Frontal cortex (tissue), 4 donors: ENCODE results near the gene CEP295NL. TPM values are rescaled to one million over a fixed set of nuclear protein-coding genes. Genes with fewer than 3 reads are reported as not detected.
"Not testable (repeated sequence)": the region's sequence is repeated elsewhere in the genome, so short reads cannot be mapped to it uniquely, and the experiment has no call there.

ENCODE experiments used
- DNase-seq, 2 donors: peaks; one replicate each; pipeline ENCODE4 v3.0.0; 2012; ENCODE audit warnings: low spot score in 2 of 2
- FAIRE-seq: peaks from 2 replicates; lab custom pipeline; 2012; peaks lifted over from hg19 to GRCh38; lab: Jason Lieb, UNC
- total RNA-seq: library from RNA; depleted of rRNA; stranded (reverse); fragments of >200 nt; gene quantifications from one replicate; pipeline ENCODE4 v1.2.3, GENCODE V29; 2014
- donor health status: control.
- donor health status: control.
- donor health status: control.

The CEP295NL gene
- total RNA-seq, 1 donor from 2014 or later, result 1.2 TPM

DNA sequence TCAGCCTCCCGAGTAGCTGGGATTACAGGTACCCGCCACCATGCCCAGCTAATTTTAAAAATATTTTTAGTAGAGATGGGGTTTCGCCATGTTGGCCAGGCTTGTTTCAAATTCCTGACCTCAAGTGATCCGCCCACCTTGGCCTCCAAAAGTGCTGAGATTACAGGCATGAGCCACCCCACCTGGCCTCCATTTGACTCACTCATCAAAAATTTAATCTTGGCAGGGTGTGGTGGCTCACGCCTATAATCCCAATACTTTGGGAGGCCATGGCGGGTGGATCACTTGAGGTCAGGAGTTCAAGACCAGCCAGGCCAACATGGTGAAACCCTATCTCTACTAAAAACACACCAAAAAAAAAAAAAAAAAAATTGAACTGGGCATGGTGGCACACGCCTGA is 8.5 kb upstream of the CEP295NL start:
- FAIRE-seq, result not testable (repeated sequence)

GRCh38 chr17:78910497-78911284 is 7.7 kb upstream of the CEP295NL start:
- no peak for FAIRE-seq
- no peak for DNase-seq

More for the DNA sequence above, 8.5 kb upstream of the CEP295NL start:
- DNase-seq, result not testable (repeated sequence)

GRCh38 chr17:78908426-78908825 is 5.4 kb upstream of the CEP295NL start:
- DNase-seq (no peak), FAIRE-seq (no peak)

DNA sequence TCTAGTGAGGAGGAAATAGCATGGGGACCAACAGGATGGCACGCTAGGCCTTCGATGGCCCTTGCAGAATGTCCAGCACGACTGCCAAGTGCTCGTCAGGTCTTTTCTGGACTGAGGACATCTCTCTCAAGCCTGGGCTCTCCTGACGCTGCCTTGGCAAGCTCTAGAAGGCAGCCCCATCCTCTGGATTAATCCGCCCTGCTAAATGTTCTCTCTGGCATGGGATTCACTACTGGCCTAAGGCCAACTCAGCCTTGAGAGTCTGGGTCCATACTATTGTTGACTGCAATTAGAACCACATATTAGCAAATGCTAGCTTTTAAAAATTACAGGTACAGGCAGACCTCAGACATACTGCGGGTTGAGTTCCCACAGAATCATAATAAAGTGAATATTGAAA is 2.5 kb upstream of the CEP295NL start:
- no peak for FAIRE-seq
- no peak for DNase-seq

GRCh38 chr17:78905116-78905515 is 2.1 kb upstream of the CEP295NL start:
- DNase-seq (no peak), FAIRE-seq (no peak)

- no peak for DNase-seq
- no peak for FAIRE-seq
Observed at GRCh38 chr17:78904371-78904770, 1.4 kb upstream of the CEP295NL start.

- not testable (repeated sequence) for FAIRE-seq
Observed at GRCh38 chr17:78902231-78902630, 770 bp downstream of the CEP295NL start.

DNA sequence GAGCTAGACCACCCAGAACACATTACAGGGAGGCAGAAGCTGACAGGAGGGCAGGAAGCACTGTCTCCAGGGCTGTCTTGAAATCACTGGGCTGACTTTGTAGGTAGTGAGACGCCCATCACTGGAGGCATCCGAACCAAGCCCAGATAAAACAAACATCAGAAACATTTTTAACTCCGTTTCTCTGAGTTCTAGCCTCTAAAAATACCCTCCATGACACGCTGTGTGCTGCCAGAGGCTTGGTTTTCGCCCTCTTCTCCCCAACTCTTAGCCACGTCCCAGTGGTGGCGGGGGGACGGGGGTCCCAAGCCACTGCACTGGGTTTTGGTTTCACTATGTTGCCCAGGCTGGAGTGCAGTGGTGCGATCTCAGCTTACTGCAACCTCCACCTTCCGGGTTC is 1.2 kb downstream of the CEP295NL start:
- no peak for FAIRE-seq
- no peak for DNase-seq

More at GRCh38 chr17:78902231-78902630, 770 bp downstream of the CEP295NL start:
- not testable (repeated sequence) for DNase-seq

GRCh38 chr17:78900816-78901215 is 2.2 kb downstream of the CEP295NL start:
- DNase-seq (no peak), FAIRE-seq (no peak)

- FAIRE-seq (no peak), DNase-seq (peak in 1 of 2 donors; percentile 64)
Observed at GRCh38 chr17:78899361-78900260, 3.4 kb downstream of the CEP295NL start.

GRCh38 chr17:78898947-78899346 is 4.1 kb downstream of the CEP295NL start:
- FAIRE-seq (no peak), DNase-seq (no peak)

DNA sequence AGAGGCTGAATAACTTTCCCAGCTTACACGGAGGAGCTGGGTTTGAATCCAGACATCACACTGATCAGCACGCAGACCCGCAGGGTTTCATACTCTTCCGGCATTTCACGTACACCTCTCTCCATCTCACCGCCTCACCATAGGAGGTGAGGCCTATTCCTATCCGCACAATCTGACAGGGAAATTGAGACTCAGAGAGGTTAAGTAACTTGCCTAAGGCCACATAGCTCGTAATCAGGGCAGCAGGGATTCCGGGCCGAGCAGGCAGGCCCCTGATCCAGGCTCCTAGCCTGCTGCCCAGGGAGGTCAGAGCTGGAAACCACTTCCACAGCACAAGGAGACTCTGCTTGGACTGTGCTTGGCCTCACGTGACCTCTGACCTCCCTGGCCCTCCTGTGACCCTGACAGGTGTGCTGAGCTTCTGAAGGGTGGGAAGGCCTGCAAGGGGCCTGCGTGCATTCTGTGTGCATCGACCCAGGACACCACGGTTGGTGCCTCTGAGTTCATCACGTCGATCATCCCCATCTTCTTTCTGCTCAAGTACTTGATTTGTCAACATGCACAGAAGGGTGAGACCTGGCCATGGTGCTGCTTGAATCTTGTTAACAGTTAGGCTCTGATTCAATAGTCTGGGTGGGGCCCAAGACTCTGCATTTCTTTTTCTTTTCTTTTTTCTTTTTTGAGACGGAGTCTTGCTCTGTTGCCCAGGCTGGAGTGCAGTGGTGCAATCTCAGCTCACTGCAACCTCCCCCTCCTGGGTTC is 4.7 kb downstream of the CEP295NL start:
- no peak for FAIRE-seq
- DNase-seq, result no peak

DNA sequence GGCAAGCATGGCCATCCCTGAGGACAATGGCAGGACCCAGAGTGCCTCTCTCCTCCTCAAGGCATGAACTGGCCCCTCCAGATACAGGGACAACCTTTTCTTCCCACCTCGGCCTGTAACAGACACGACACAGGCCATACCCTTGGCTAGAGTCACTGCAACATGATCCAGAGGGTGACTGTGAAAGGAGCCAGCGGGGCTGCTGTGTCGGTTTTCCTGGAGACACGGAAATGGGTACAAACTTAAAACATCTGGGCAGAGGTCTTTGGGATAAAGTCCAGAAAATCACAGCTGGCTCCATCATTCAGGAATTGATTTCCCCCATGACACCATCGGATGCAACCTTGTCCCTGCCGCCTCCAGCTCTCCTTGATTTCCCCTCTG is 5.3 kb downstream of the CEP295NL start:
- no peak for FAIRE-seq

DNA sequence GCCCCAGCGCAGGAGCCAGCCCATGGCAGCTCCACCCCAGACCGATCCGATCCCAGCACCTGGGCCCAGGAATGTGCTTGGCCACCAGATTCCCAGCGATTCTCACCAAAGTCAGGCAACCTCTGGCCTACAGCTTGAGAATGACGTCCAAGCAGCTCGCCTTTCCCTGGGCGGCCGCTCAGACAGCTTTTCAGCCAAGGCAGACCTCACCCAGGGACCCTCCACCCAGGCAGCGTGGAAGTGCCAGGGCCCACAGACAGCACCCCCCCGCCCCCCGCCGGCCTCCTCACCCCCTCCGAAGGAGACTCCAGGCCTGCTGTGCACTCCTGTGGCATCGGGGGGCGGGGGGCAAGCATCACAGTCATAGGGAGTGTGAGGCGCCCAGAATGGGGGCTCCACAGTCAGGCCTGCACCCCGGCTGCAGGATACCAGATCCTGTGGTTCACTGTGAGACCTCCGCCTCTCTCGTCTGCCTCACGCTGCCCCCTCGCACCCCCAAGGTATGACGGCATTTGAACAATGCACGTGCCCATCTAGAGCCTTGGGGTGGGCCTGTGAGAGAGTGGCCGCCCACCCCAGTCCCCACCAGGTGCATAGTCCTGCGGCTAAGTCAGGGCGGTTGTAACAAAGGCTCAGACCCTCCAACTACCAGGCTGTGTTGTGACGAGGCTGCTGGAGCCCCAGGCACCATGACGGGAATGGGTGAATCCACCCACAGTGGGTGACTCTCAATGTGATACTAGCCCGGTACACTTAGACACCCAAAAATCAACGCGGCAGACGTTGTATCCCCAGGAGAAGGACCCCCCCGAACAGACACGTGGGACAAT is 6.0 kb downstream of the CEP295NL start:
- DNase-seq (no peak), FAIRE-seq (no peak)

More for the DNA sequence above, 5.3 kb downstream of the CEP295NL start:
- no peak for DNase-seq

DNA sequence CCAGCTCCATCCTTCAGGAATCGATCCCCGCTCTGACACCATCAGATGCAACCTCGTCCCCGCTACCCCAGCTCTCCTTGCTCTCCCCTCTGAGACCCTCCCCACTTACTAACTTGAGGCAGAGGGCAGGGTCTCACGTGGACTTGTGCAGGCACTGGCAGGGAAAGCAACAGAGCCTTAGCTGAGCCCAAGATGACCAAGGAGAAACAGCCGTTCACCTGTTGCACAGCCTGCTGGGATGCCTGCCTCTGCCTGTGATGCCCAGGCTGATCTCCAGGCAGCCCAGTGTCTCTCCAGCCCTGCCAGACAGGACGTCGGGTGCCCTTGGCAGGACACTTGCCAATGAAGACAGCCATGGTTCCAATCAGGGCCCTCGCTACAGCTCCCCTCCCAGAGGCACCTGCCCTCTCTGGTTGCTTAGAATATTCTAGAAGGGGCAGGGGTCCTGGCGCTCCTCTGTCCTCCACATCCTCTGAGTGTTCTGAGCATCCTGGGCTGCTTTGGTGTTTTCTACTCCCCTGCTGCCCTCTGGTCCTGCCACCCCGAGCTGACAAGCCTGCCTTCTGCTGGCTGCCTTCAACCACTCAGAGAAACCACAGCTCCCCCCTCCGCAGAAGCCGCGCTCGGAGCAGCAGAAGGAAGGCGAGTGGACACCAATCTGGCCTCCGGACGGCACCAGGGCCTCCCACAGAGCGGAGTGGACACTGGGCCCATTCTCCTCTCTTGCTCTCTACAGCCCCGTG is 6.7 kb downstream of the CEP295NL start:
- DNase-seq, result peak; percentile 64 to 65
- FAIRE-seq, result no peak

DNA sequence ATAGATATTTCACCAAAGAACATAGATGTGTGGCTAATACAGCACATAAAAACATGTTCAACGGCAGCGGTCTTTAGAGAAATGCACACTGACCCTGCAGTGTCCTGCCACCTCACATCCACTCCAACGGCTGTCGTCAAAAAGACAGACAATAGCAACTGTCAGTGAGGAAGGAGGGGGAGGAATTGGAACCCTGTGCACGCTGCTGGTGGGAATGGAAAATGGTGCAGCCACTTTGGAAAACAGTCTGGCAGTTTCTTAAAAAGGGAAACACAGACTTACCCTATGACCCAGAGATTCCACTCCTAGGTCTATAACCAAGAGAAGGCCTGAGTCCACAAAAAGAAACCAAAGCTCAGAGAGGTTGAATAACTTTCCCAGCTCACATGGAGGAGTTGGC is 7.7 kb downstream of the CEP295NL start:
- DNase-seq (no peak), FAIRE-seq (no peak)

GRCh38 chr17:78893684-78894083 is 9.3 kb downstream of the CEP295NL start:
- FAIRE-seq (no peak), DNase-seq (no peak)

DNA sequence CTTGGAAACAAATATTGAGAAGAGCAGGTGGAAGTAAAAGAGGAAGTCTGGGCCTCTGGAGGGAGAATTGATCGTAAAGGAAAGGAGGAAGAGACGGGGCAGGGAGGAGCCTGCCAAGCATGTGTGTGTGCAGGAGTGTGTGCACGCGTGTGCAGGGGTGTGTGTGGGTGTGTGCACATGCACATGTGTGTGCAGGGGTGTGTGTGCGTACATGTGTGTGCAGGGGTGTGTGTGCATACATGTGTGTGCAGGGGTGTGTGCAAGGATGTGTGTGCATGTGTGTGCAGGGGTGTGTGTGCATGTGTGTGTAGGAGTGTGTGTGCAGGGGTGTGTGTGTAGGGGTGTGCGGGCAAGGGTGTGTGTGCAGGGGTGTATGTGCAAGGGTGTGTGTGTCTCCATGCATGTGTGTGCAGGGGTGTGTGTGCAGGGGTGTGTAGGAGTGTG is 10.0 kb downstream of the CEP295NL start:
- DNase-seq (no peak), FAIRE-seq (no peak)

- no peak for FAIRE-seq
- DNase-seq, result no peak
Observed at GRCh38 chr17:78892520-78892919, 10.5 kb downstream of the CEP295NL start.
